Nephron (organoid): ENCODE data around the gene ICA1.
"Not testable (repeated sequence)": the region's sequence is repeated elsewhere in the genome, so short reads cannot be mapped to it uniquely, and the experiment has no call there.

Experiments
- H3K27ac Mint-ChIP-seq, 3 experiments: 2 replicates each; pipeline ENCODE4 v1.8.0; 2020; ENCODE audit warnings: mixed read lengths in 3 of 3, mild to moderate bottlenecking in 2 of 3, moderate library complexity in 1 of 3
- H3K27me3 Mint-ChIP-seq: 2 replicates; pipeline ENCODE4 v1.8.0; 2021; ENCODE audit warnings: low read depth, mild to moderate bottlenecking, moderate library complexity, mixed read lengths
- H3K36me3 Mint-ChIP-seq: 2 replicates; pipeline ENCODE4 v1.8.0; 2020; ENCODE audit warnings: low read depth, mixed read lengths
- H3K4me1 Mint-ChIP-seq: 2 replicates; pipeline ENCODE4 v1.8.0; 2020; ENCODE audit warnings: mixed read lengths
- H3K4me3 Mint-ChIP-seq, 3 experiments: 2 replicates each; pipeline ENCODE4 v1.8.0; 2020; ENCODE audit warnings: mild to moderate bottlenecking in 3 of 3, mixed read lengths in 3 of 3, moderate library complexity in 2 of 3
- H3K9me3 Mint-ChIP-seq: 2 replicates; pipeline ENCODE4 v1.8.0; 2020; ENCODE audit warnings: mixed read lengths
- TF ChIP-seq, protein P1 (sequence below), 3 experiments: fragments of 200-600 bp; sonication (generic); IDR thresholded peaks; one replicate each; pipeline ENCODE4 v1.5.0; 2021; ENCODE audit warnings: antibody characterized with exemption in 3 of 3; ENCODE audit not compliant: unreplicated experiment in 3 of 3

ICA1 gene

DNA sequence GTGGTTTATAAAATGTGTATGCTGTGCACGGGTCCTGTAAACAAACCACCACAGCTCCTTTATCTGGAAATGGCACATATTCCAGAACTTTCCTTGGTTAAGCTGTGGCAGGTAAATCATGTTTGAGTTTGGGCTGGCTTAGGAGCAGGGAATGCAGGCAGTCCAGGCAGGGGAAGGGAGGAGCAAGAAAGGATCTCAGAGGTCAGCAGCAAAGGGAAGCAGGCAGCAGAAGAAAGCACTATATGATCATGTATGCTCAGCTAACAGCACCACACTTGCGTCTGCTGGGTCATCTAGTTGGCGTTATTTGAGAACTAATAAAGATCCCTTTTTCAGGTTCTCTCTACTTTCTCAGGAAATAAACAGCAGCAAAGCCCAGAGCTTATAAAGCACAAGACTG lies 7.8 kb downstream of the ICA1 start:
- H3K27ac Mint-ChIP-seq, result no peak overlapping the region
- no peaks in the 10 kb centered on the region for H3K9me3 Mint-ChIP-seq
- no peak overlapping the region for H3K4me3 Mint-ChIP-seq
- no peaks in the 10 kb centered on the region for H3K4me1 Mint-ChIP-seq
- TF ChIP-seq, protein P1, sequence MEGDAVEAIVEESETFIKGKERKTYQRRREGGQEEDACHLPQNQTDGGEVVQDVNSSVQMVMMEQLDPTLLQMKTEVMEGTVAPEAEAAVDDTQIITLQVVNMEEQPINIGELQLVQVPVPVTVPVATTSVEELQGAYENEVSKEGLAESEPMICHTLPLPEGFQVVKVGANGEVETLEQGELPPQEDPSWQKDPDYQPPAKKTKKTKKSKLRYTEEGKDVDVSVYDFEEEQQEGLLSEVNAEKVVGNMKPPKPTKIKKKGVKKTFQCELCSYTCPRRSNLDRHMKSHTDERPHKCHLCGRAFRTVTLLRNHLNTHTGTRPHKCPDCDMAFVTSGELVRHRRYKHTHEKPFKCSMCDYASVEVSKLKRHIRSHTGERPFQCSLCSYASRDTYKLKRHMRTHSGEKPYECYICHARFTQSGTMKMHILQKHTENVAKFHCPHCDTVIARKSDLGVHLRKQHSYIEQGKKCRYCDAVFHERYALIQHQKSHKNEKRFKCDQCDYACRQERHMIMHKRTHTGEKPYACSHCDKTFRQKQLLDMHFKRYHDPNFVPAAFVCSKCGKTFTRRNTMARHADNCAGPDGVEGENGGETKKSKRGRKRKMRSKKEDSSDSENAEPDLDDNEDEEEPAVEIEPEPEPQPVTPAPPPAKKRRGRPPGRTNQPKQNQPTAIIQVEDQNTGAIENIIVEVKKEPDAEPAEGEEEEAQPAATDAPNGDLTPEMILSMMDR (IDR thresholded peaks at IDR 0.05; ENCODE audit: unreplicated experiment in 3 of 3), result no peak
- peaks cover 8% of the 10 kb centered on the region for H3K27me3 Mint-ChIP-seq
- no peaks in the 10 kb centered on the region for H3K36me3 Mint-ChIP-seq

DNA sequence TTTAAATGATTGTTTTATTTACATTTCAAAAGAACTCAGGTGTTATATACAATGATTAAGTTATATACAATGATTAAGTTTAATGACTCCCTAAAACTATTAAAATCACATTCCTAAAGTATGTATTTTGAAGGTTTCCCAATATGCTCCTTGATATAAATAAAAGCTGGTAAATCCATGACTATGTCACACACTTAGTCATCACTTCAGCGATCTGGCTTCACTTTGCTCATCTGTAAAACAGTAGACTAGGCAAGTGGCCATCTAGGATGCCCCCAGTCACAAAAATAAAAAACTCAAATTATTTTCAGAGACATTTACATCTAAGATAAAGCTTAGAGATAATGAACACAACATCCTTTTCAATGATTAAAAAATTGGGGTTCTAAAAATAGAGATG lies 10.8 kb downstream of the ICA1 start:
- H3K4me1 Mint-ChIP-seq, result no peaks in the 10 kb centered on the region
- no peak overlapping the region for H3K27ac Mint-ChIP-seq
- H3K9me3 Mint-ChIP-seq, result no peaks in the 10 kb centered on the region
- TF ChIP-seq, protein P1 (IDR thresholded peaks at IDR 0.05; ENCODE audit: unreplicated experiment in 3 of 3), result no peak
- no peaks in the 10 kb centered on the region for H3K36me3 Mint-ChIP-seq
- H3K27me3 Mint-ChIP-seq, result peaks cover 9% of the 10 kb centered on the region
- no peak overlapping the region for H3K4me3 Mint-ChIP-seq

DNA sequence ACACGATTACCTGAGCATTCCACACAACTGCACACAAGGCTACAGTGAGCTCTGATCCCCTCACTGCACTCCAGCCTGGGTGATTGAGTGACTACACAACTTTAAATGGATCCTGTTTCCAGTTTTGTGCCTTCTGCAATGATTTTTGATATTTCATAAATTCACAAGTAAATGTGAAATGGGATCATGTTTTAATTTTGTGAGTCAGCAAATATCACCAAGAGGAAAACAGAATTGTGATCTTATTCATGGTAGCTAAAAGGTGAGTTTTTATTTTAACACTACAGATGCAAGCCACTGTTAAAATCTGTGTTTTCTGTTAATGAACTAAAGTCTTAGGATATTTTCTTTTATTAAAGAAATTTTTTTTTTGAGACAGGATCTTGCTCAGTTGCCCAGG lies 11.4 kb downstream of the ICA1 start:
- Mint-ChIP-seq H3K4me3 (no peak overlapping the region), H3K27ac (no peak overlapping the region), H3K27me3 (peaks cover 9% of the 10 kb centered on the region), H3K9me3 (no peaks in the 10 kb centered on the region), H3K4me1 (no peaks in the 10 kb centered on the region), H3K36me3 (no peaks in the 10 kb centered on the region)
- TF ChIP-seq, protein P1 (IDR thresholded peaks at IDR 0.05; ENCODE audit: unreplicated experiment in 3 of 3), result no peak

DNA sequence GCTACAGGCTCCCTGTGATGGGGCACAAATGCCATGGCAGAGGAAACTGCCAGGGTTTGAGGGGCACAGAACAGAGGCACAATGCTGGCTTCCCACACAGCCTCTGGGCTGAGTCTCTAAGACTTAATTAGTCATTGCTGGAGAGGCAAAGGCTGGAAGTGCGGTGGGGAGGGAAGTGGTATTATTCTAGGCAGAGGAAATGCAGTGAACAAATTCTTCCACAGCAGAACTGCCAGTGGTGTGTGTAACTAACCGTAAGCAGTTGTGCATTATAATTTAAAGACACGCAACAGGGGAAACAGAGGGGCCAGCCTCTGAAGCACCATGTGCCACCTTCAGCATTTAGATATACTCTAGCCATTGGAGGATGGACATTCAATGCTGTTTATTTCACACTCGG lies 12.8 kb downstream of the ICA1 start:
- Mint-ChIP-seq H3K4me3 (no peak overlapping the region), H3K9me3 (no peaks in the 10 kb centered on the region), H3K4me1 (no peaks in the 10 kb centered on the region), H3K36me3 (no peaks in the 10 kb centered on the region), H3K27me3 (peaks cover 5% of the 10 kb centered on the region), H3K27ac (no peak overlapping the region)
- TF ChIP-seq, protein P1 (IDR thresholded peaks at IDR 0.05; ENCODE audit: unreplicated experiment in 3 of 3), result no peak

DNA sequence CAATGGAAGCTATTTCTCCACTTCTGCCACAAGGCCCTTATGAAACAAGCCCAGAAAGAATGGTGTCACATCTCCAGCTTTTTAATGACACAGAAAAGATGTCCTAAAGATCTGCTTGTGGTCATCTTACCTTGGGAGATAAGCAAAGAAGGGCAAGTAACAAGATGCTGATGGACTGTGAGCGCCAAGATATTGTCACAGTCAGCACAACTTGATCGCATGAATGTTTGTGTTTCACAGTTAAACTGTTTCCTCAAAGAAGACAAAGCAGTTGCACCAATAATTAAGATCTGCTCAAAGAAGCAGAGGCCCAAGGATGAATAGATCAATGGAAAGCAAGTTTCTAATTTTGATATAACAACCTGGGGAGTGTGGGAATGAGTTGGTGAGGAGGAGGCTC lies 15.9 kb downstream of the ICA1 start:
- Mint-ChIP-seq H3K27ac (no peak overlapping the region), H3K9me3 (peaks cover 14% of the 10 kb centered on the region), H3K36me3 (no peaks in the 10 kb centered on the region), H3K4me3 (no peak overlapping the region), H3K27me3 (peaks cover 4% of the 10 kb centered on the region), H3K4me1 (no peaks in the 10 kb centered on the region)
- TF ChIP-seq, protein P1 (IDR thresholded peaks at IDR 0.05; ENCODE audit: unreplicated experiment in 3 of 3), result no peak

DNA sequence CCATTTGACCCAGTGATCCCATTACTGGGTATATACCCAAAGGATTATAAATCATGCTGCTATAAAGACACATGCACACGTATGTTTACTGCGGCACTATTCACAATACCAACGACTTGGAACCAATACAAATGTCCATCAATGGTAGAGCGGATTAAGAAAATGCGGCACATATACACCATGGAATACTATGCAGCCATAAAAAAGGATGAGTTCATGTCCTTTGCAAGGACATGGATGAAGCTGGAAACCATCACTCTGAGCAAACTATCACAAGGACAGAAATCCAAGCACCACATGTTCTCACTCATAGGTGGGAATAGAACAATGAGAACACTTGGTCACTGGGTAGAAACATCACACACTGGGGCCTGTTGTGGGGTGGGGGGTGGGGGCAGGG lies 16.9 kb downstream of the ICA1 start:
- not testable (repeated sequence) for H3K4me3 Mint-ChIP-seq

DNA sequence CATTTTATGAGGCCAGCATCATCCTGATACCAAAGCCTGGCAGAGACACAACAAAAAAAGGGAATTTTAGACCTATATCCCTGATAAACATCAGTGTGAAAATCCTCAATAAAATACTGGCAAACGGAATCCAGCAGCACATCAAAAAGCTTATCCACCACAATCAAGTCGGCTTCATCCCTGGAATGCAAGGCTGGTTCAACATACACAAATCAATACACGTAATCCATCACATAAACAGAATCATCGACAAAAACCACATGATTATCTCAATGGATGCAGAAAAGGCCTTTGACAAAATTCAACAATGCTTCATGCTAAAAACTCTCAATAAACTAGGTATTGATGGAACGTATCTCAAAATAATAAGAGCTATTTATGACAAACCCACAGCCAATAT lies 18.9 kb downstream of the ICA1 start:
- H3K36me3 Mint-ChIP-seq, H3K27me3 Mint-ChIP-seq, H3K27ac Mint-ChIP-seq, H3K4me1 Mint-ChIP-seq, H3K4me3 Mint-ChIP-seq: not testable (repeated sequence)
- H3K9me3 Mint-ChIP-seq, result peaks cover 20% of the 10 kb centered on the region

More for the DNA sequence above, 16.9 kb downstream of the ICA1 start:
- not testable (repeated sequence) for H3K4me1 Mint-ChIP-seq, H3K27me3 Mint-ChIP-seq, H3K27ac Mint-ChIP-seq, H3K36me3 Mint-ChIP-seq
- peaks cover 20% of the 10 kb centered on the region for H3K9me3 Mint-ChIP-seq

DNA sequence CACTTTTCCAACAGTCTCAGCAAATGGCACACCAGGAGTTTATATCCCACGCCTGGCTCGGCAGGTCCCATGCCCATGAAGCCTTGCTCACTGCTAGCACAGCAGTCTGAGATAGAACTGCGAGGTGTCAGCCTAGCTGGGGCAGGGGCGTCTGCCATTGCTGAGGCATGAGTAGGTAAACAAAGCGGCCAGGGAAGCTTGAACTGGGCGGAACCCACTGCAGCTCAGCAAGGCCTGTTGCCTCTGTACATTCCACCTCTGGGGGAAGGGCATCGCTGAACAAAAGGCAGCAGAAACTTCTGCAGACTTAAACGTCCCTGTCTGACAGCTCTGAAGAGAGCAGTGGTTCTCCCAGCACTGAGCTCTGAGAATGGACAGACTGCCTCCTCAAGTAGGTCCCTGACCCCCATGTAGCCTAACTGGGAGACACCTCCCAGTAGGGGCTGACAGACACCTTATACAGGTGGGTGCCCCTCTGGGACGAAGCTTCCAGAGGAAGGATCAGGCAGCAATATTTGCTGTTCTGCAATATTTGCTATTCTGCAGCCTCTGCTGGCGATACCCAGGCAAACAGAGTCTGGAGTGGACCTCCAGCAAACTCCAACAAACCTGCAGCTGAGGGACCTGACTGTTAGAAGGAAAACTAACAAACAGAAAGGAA lies 22.1 kb downstream of the ICA1 start:
- H3K27me3 Mint-ChIP-seq, H3K4me3 Mint-ChIP-seq, H3K27ac Mint-ChIP-seq, H3K36me3 Mint-ChIP-seq, H3K4me1 Mint-ChIP-seq: not testable (repeated sequence)
- peaks cover 20% of the 10 kb centered on the region for H3K9me3 Mint-ChIP-seq
